DMS153 (cell line): ENCODE results near the gene HDGFL3.
"Not testable (repeated sequence)": the region's sequence is repeated elsewhere in the genome, so short reads cannot be mapped to it uniquely, and the experiment has no call there.

Experiments
- DNase-seq: peaks from one replicate; lab custom pipeline; 2025; lab: John Stamatoyannopoulos, UW

HDGFL3 gene

DNA sequence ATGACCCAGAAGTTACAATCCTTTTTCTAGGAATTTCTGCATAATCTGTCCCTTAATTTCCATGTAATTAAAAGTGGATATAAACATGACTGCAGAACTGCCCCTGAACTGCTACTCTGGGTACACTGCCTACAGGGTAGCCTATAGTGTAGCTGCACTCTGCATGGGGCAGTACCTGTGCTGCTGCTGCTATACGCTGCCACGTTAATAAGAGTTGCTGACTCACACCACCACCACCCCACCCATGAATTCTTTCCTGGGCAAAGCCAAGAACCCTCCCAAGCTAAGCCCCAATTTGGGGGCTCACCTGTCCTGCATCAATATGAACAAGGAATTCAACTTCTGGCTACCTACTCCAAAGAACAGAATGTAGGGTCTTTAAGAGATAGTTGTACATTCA, 13.9 kb downstream of the HDGFL3 start:
- DNase-seq, result no peak

DNA sequence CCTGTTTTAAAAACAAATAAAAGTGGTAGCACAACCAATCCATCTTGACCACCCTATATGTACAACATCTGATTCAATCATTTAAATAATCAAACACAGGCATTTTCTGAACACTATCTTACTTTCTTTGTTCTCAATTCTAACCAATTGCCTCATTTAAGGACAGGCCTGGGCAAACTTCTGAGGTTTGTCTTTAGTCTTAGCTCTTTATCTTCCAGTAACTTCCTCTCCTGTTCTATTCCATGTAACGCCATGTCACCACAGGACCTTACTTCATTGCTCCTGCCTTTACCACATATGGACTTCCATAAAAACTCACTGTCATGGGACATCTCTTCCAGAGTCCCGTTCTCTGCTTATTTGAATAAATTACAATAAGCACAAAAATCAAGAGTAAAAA, 14.9 kb downstream of the HDGFL3 start:
- no peak for DNase-seq

DNA sequence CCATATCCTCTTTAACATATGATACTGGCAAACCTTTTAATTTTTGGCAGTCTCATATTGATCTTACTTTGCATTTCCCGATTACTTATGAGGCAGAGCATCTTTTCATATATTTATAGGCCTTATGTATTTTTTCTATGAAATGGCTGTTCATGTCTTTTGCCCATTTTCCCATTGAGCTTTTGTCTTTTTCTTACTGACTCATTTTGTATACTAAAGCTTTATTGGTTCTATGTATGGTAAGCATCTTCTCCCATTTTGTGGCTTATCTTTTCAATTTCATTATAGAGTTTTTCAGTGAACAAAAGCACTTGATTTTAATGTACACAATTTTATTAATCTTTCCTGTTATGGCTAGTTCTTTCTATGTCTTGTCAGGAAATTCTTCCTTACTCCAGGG, 17.2 kb downstream of the HDGFL3 start:
- no peak for DNase-seq

DNA sequence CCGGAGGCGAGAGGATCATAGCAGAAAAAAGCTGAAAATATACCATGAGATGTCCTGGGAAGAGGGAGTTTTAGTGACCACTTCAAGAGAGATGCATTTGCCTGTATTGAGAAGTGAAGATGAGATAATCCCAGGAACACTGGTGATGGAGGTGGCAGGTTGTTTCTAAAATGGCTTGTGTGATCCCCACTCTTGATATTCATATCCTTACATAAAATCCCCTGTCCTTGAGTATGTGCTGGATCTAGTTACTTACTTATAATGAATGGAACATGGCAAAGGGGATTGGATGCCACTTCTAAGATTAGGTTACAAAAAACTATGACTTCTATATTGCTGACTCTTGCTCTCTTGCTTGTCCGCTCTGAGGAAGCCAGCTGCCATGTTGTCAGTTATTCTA, 22.1 kb downstream of the HDGFL3 start:
- no peak for DNase-seq

DNA sequence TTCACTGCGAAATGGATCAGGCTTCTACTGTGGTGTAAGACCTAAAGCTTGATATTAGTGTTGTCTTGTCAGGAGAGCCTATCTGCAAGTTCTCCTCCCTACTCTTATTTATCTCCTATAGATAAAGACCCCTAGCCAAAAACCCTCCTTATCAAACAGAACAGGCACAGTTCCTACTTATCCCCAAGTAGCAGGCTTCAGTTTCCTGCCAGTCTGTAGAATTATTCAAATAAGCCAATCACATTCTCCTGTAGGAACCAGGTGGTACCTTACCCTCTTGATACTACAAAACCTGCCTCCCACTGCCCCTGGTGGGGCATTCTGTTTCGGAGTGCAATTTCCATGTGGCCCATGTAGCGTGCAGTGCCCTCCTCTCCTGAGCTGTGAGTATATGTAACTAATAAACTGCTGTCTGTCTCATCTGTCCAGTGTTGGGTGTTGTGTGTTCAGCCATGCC, 28.7 kb downstream of the HDGFL3 start:
- DNase-seq, result no peak

DNA sequence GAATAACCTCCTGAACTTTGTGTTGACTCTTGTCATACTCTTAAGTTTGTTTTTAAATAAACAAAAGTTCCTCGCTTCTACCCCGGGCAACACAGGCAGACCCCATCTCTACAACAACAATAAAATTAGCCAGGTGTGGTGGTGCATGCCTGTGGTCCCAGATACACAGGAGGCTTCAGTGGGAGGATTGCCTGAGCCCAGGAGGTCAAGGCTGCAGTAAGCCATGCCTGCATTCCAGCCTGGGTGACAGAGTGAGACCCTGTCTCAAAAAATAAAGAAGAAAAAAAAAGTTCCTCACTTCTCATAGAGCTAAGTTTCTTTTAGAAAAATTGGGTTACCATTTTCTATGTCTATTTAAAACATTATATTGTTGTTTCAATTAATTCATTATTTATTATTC, 29.2 kb downstream of the HDGFL3 start:
- DNase-seq, result no peak

DNA sequence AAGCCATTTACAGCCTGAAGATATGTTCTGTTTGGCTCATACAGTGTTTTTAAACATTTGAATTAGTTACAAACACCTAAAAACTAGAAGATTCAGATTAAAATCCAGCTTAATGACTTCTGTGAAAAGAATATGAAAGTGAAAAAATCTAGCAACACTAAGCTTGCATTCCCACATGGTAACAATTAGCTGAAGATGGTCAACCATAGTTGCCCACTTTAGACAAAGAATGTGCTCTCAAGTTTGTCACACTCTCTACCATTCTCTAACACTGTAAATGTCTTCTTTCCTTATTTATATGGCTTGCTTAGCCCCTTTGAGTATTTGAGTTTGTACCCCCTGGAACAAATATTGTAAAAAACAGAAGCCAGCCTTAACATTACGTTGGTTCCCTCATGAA, 32.7 kb downstream of the HDGFL3 start:
- no peak for DNase-seq

DNA sequence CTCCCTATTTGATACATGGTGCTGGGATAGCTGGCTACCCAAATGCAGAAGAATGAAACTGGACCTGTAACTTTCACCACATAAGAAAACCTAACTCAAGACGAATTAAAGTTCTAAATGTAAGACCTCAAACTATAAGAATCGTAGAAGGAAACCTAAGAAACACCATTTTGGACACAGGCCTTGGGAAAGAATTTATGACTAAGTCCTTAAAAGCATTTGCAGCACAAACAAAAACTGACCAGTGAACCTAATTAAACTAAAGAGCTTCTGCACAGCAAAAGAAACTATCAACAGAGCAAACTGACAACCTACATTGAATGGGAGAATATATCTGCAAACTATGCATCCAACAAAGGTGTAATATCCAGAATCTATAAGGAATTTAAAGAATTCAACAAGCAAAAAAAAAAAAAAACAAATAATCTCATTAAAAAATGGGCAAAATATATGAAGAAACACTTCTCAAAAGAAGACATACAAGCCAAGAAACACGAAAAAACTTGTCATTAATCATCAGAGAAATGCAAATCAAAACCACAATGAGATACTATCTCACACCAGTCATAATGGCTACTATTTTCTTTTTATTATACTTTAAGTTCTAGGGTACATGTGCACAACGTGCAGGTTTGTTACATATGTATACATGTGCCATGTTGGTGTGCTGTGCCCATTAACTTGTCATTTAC, 37.0 kb downstream of the HDGFL3 start:
- no peak for DNase-seq

DNA sequence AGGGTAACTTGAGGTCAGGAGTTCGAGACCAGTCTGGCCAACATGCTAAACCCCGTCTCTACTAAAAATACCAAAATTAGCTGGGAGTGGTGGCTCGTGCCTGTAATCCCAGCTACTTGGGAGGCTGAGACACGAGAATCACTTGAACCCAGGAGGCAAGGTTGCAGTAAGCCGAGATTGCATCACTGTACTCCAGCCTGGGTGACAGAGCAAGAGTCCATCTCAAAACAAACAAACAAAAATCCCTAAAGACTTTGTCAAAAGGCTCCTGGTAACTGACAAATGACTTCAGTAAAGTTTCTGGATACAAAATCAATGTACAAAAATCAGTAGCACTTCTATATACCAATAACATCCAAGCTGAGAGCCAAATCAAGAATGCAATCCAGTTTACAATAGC, 38.0 kb downstream of the HDGFL3 start:
- DNase-seq, result not testable (repeated sequence)

DNA sequence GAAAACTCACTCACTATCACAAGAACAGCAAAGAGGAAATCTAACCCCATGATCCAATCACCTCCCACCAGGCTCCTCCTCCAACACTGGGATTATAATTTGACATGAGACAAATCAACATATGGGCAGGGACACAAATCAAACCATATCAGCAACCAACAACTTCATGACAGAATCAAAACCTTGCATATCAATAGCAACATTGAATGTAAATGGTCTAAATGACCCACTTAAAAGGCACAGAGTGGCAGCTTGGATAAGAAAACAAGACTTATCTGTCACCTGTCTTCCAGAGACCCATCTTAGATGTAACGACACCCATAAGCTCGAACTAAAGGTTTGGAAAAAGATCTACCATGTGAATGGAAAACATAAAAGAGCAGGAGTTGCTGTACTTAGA, 40.8 kb downstream of the HDGFL3 start:
- no peak for DNase-seq

DNA sequence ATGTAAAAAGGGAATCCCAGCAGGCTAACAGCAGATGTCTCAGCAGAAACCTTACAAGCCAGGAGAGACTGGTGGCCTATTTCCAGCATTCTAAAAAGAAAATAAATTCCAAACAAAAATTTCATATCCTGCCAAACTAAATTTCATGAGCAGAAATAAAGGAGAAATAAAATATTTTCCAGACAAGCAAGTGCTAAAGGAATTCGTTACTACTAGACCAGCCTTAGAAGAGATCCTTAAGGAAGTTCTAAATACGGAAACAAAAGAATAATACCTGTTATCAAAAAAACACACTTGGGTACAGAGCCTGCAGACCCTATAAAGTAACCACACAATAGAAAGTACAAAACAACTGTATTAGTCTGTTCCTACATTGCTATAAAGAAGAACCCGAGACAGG, 41.4 kb downstream of the HDGFL3 start:
- DNase-seq, result no peak

DNA sequence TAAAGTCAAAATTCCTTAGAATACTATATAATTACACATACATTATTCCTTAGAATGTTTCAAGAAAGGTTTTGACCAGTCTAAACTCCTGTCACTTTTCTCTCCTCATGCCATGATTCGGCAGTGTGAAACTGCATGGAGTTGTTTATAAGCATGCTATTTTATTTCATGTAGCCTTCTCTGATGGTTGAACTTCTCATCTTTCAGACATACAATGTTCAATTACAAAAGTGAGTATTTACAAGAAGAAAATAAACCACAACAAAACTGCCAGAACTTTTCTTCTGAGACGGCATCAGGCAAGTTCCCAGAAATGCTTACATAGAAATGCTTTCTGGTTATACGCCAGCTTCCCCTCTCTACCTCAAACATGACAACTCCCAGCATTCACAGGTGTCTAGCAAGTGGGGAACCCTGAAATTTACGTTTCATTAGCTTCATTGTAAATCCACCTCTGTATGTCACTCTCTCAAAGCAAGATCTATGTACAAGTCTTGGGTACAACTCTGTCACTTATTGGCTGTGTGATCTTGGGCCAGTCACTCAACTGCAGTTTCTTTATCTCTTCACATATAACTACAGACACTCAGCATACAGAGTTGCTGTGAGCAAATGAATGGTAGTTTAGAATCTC, 42.7 kb downstream of the HDGFL3 start:
- DNase-seq, result no peak

DNA sequence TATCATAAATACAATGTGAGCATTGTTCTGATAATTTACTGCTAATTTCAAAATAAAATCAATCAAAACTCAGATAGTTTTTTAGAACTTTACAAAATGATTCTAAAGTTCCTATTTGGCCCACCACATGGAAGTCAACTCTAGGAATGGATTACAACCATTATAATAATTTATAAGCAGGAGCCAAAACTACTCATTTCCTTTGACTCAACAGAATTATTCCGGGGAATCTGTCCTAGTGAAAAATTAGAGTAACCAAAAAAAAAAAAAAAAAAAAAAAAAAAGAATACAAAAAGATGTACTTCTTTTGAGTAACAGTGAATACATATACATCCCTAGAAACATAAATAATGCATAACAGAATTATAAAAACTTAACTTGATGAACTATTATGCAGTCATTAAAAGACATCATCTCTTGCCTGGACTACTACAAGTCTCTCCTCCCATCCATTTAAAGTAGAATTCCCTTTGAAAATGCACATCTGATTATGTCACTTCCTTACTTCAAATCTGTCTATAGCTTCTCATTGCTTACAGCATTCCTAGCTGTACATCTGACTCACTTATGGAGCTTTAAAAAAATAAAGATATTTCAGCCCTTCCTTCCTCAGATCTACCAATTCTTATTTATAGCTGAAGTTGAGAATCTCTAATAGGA, 43.4 kb downstream of the HDGFL3 start:
- DNase-seq, result no peak

DNA sequence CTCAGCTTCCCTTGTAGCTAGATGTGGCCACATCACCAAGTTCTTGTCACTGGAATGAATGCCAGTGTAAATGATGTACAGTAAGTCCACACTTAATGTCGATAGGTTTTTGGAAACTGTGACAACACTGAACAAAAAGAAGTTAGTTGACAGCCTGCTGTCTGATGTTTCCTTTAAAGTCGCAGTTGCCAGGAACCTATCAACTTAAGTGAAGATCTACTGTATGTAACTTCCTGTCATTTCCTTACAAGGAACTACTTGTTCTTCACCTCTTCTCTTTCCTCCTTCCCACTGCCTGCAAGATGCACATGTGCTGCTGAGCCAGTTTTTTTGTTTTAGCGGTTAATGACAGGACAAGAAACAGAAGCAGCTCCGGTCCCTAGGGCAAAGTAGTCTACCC, 44.6 kb downstream of the HDGFL3 start:
- no peak for DNase-seq

DNA sequence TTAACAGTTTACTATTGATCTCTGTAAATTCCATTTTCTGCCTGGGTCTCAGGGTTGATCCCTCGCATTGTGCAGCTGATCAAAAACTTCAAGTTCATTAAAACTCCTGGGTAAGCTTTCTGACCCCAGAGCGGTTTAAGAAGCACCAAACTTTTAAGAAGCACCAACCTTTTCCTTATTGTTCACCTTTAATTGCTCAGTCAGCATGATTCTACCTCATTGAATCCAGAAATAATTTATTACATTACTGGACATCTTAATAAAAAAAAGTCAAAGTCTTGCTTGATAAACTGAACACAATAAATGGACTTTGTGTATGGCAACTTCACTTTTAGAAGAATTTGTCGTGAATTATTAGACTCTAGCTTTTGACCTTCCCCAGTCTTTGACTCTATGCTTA, 46.9 kb downstream of the HDGFL3 start:
- no peak for DNase-seq

DNA sequence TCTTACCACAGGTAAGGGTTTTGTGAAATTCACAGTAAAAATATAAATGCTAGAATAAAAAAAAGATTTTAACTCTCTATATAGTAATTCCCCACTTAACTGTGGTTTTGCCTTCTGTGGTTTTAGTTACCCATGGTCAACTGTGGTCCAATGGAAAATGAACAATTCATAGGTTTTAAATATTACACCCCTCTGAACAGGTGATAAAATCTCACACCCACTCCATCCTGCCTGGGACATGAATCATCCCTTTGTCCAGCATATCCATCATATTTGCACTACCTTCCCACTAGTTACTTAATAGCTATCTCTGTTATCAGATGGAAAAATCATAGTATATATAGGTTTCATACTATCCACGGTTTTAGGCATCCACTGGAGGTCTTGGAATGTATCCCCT, 49.2 kb downstream of the HDGFL3 start:
- no peak for DNase-seq

DNA sequence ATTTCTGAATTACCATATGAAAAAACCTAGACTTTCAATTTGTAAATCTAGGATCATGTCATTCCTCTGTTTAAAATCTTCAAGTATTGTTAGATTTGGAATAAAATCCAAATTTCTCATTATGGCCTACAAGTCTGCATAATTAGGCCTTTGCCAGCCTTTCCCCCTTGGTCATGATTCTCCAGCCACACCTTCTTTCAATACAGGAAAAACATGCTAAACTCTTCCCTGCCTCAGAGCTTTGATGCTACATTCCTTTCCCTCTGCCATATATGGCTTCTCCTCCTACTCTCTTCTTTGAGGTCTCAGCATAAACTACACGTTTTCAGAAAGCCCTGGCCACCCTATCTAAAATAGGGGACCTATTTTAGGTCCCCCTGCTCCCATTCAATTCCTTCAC, 51.7 kb downstream of the HDGFL3 start:
- DNase-seq, result no peak

DNA sequence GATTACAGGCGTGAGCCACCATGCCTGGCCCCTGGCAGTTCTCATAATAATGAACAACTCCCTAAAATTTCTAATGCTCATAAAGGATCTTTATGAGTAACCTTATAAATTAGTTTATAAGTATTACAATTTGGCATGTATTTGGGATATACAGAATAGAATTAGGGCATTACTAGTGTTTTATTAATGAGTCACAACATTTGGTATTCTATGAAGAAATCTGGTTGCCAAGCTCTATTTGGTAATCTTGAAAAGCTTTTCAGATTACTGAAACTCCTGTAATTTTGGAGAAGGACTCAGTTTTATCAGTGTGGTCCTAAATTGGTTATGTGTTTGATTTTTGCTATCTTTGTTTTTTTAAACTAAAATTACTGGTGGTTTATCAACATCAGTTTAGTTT, 54.3 kb downstream of the HDGFL3 start:
- DNase-seq, result no peak

DNA sequence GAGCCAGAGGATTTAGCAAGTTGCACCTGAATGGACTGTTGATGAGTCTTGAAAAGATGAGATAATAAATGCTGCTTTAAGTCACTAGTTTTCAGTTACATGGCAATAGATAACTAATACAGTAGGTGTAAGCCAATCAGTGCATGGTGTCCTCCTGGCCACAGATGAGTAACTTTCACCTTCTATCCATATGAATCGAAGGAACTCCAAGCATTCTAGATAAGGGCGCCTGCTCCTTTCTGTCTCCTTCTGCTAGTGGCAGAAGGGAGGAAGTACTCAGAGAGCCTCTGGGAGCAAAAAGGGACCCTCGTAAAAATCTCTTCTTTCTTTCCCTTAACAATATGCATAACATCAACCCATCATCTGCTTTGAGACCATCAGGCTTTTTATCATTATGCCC, 62.9 kb downstream of the HDGFL3 start:
- no peak for DNase-seq

DNA sequence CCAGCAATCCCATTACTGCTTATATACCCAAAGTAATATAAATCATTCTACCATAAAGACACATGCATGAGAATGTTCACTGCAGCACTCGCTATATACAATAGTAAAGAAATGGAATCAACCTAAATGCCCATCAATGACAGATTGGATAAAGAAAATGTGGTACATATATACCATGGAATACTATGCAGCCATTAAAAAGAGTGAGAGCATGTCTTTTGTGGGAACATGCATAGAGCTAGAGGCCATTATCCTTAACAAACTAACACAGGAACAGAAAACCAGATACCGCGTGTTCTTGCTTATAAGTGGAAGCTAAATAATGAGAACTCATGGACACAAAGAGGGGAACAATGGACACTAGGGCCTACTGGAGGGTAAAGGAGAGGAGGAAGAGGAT, 65.5 kb downstream of the HDGFL3 start:
- DNase-seq, result not testable (repeated sequence)

DNA sequence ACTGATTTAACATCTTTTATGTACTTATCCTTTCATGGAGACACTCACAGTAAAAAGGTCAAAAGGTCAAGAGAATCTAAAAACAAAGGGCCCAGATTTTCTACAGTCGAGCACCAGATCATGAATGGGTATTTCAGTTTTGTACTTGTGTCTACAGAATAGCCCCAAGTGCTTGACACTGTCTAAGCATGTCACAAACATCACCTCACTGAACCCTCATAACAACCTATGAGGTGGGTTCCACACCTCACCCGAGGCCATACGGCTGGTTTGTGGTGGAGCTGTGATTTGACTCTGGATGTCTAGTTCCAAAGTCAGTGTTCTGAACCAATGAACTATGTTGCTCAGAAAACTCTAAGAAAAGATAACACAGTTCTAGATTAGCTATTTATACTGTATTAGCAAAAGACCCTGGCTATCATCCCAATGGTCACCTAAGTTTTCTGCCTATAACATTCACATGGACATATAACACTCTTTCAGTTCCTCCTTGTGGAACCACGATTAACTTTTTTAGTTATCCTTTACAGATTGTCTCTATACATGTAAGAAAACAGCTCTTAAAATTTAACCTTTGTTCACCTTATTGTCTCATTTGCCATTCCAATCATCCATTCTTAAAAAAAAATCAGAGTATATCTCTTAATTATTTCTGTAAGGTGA, 74.6 kb downstream of the HDGFL3 start:
- no peak for DNase-seq

DNA sequence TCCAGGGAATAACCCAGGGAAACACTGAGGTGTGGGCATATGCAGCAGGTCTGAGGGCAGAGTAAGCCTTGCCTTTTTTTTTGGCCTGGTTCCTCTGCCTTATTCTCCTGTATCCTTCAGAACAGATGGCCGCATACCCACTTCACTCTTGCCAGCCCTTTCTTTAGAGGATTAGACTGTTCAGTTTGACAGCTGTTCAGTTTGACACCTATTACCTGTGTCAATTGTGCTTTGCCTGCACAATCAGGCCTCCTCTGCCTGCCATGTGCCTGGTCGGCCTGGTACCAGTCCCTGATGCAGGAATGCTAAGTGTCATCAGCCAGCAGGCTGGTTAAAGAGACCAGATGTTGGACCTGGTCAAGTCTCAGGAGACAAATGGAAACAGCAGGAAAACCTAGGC, 77.8 kb downstream of the HDGFL3 start:
- no peak for DNase-seq

DNA sequence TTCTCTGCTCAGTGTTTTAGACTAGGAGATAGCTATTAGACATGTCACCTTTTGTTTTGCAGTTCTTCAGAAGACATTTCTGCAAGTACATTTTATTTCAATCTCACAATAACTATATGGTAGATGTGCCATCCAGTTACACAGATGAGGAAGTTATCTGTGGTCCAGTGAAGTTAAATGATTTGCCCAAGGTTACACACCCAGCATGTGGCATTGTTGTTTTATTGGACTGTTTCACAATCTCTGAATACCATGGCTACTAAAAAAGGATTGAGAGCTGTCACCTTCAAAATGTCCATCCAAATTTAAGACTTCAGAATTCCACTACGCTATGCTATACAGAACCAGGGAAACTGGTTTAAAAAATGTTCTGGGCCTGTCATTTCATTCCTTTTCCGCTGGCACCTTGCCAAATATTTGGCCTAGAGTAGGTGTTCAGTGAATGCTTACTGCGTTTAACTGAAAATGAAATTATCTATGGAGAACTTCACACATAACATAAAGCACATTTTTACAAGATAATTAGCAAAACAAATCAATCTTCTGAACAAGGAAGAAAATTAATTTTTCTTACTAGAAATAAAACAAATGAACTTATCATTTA, 80.0 kb downstream of the HDGFL3 start:
- DNase-seq, result no peak
